SK-N-MC (cell line): ENCODE results near the gene PELI2.

Experiments used
- EZH2 ChIP-seq: fragments of 200-600 bp; sonication (generic); IDR thresholded peaks from one replicate; pipeline ENCODE4 v1.6.1; 2017; ENCODE audit warnings: antibody characterized with exemption
- FOXP2 ChIP-seq: optimal IDR thresholded peaks from 2 replicates; pipeline ENCODE3; 2011; ENCODE audit warnings: mild to moderate bottlenecking, moderate library complexity; ENCODE audit not compliant: insufficient read depth; ENCODE audit errors: extremely low read length, control extremely low read depth
- POLR2AphosphoS5 ChIP-seq: IDR thresholded peaks from 2 replicates; pipeline ENCODE4 v1.6.1; 2012; ENCODE audit warnings: mild to moderate bottlenecking, low read depth, low read length, borderline replicate concordance

DNA sequence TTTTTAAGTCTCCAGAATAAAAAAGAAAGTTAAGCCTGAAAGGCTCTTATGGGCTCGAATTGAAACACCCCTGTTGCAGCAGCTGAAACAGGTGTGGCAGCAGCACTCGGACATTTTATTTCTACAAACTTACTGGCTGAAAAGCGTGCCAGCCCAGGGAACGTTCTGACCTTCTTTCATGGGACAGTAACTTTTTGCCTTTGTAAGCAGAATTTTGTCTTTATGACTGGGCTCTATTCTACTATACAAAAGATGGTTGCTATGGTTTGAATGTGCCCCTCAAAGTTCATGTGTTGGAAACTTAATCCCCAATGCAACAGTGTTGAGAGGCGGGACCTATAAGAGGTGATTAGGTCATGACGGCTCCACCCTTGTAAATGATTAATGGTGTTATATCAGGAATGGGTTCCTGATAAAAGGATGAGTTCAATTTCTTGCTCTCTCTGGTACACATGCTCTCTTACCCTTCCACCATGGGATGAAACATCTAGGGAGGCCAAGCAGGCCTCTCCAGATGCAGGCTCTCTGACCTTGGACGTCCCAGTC, 52.7 kb downstream of the PELI2 start:
- TF ChIP-seq POLR2AphosphoS5 (no peak), EZH2 (no peak), FOXP2 (no peak)
